CD4-positive, alpha-beta T cell (primary cell): ENCODE results near the gene GSG1L. TPM values are rescaled to one million over a fixed set of nuclear protein-coding genes. Genes with fewer than 3 reads are reported as not detected.

ENCODE experiments used
- ATAC-seq: fragments of 200-7000 bp; cut with Tn5 transposase; one replicate; pipeline ENCODE4 v1.10.0; 2022; ENCODE audit warnings: mild to moderate bottlenecking; ENCODE audit not compliant: poor library complexity
- CTCF ChIA-PET: fragments of 350-600 bp; sonication (Branson Sonifier 250); formaldehyde crosslinking; loops from one replicate; lab custom pipeline; 2021; ENCODE audit warnings: antibody characterized with exemption, inconsistent platforms; lab: Charles Lee
- POLR2A ChIA-PET: fragments of 350-600 bp; sonication (Branson Sonifier 250); formaldehyde crosslinking; loops from one replicate; lab custom pipeline; 2021; ENCODE audit warnings: antibody characterized with exemption, inconsistent platforms; lab: Charles Lee
- DNase-seq, 14 experiments: peaks; one replicate each; pipeline ENCODE4 v3.0.0-alpha.2; 2013 to 2020; ENCODE audit warnings: mixed read lengths in 2 of 14
- H3K27ac ChIP-seq, 2 donors: one replicate each; pipeline versions ENCODE4 v1.5.1 to v1.7.0; 2013; ENCODE audit warnings: low read length in 2 of 2, low read depth in 1 of 2, mild to moderate bottlenecking in 1 of 2
- H3K27me3 ChIP-seq, 2 experiments: 1 replicate in 1 of 2; 2 replicates in 1 of 2; pipeline versions ENCODE4 v1.6.1 to v1.7.0; 2013; ENCODE audit warnings: low read length in 2 of 2, control low read depth in 1 of 2, mild to moderate bottlenecking in 1 of 2, moderate library complexity in 1 of 2; ENCODE audit not compliant: insufficient read depth in 2 of 2, control insufficient read depth in 1 of 2
- H3K36me3 ChIP-seq: one replicate; pipeline ENCODE4 v1.6.1; 2013; ENCODE audit warnings: low read length, control low read depth; ENCODE audit not compliant: insufficient read depth
- H3K4me1 ChIP-seq: one replicate; pipeline ENCODE4 v1.6.1; 2013; ENCODE audit warnings: low read length, control low read depth; ENCODE audit not compliant: insufficient read depth
- H3K4me3 ChIP-seq: one replicate; pipeline ENCODE4 v1.5.1; 2013; ENCODE audit warnings: mild to moderate bottlenecking, low read length, moderate library complexity
- H3K9me3 ChIP-seq, 2 experiments: 1 replicate in 1 of 2; 2 replicates in 1 of 2; pipeline versions ENCODE4 v1.6.1 to v1.7.0; 2013; ENCODE audit warnings: low read length in 2 of 2, mild to moderate bottlenecking in 2 of 2, control low read depth in 1 of 2, moderate library complexity in 1 of 2; ENCODE audit not compliant: control insufficient read depth in 1 of 2, insufficient read depth in 1 of 2
- H3K27ac Mint-ChIP-seq: one replicate; pipeline ENCODE4 v1.8.0; 2020; ENCODE audit warnings: mixed read lengths
- H3K27me3 Mint-ChIP-seq: one replicate; pipeline ENCODE4 v1.8.0; 2021; ENCODE audit warnings: mixed read lengths
- H3K36me3 Mint-ChIP-seq: one replicate; pipeline ENCODE4 v1.8.0; 2021; ENCODE audit warnings: low read depth, mixed read lengths
- H3K4me1 Mint-ChIP-seq: one replicate; pipeline ENCODE4 v1.8.0; 2021; ENCODE audit warnings: low read depth, mixed read lengths
- H3K4me3 Mint-ChIP-seq: one replicate; pipeline ENCODE4 v1.8.0; 2020; ENCODE audit warnings: mild to moderate bottlenecking, mixed read lengths
- H3K9me3 Mint-ChIP-seq: one replicate; pipeline ENCODE4 v1.8.0; 2020; ENCODE audit warnings: mixed read lengths
- intact Hi-C, 2 experiments: fragments of 100-400 bp; cut with DNase I in 1 of 2; cut with micrococcal nuclease in 1 of 2; formaldehyde crosslinking; loops; one replicate each; pipeline versions ENCODE4 v1.15.1 to v1.9.0; 2023 to 2025; cut with DNase I, micrococcal nuclease
- total RNA-seq, 174 experiments: library from RNA in 2 of 174; stranded (reverse) in 2 of 174; gene quantifications; one replicate each; pipeline ENCODE4 v1.2.3 and lab custom pipeline; 2021 to 2026
- TF ChIP-seq, protein P1 (sequence below): fragments of 200-600 bp; IDR thresholded peaks from one replicate; pipeline ENCODE4 v1.8.0; 2022; ENCODE audit warnings: antibody characterized with exemption, mild to moderate bottlenecking

The GSG1L gene
- total RNA-seq, 2 experiments from 2014 or later = not detected

DNA sequence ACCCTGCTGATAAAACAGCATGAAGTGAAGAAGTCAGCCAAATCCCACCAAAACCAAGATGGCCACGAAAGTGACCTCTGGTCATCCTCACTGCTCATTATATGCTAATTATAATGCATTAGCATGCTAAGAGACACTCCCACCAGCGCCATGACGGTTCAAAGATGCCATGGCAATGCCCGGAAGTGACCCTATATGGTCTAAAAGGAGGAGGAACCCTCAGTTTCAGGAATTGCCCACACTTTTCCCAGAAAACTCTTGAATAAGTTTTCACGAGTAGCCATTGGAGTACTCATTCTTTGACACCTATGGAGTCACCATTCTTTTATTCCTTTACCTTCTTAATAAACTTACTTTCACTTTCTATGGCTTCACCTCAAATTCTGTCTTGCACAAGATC, 44.3 kb downstream of the GSG1L start:
- no peak for DNase-seq
- intact Hi-C loops = no loop called here
- Histone ChIP-seq H3K4me1 (no peaks in the 10 kb centered on the region), H3K36me3 (no peaks in the 10 kb centered on the region), H3K9me3 (peaks cover 10 to 16% of the 10 kb centered on the region in 2 experiments), H3K27me3 (peaks cover 3 to 6% of the 10 kb centered on the region in 2 experiments), H3K4me3 (no peak overlapping the region), H3K27ac (no peak overlapping the region)
- ATAC-seq = no peak
- TF ChIP-seq, protein P1, sequence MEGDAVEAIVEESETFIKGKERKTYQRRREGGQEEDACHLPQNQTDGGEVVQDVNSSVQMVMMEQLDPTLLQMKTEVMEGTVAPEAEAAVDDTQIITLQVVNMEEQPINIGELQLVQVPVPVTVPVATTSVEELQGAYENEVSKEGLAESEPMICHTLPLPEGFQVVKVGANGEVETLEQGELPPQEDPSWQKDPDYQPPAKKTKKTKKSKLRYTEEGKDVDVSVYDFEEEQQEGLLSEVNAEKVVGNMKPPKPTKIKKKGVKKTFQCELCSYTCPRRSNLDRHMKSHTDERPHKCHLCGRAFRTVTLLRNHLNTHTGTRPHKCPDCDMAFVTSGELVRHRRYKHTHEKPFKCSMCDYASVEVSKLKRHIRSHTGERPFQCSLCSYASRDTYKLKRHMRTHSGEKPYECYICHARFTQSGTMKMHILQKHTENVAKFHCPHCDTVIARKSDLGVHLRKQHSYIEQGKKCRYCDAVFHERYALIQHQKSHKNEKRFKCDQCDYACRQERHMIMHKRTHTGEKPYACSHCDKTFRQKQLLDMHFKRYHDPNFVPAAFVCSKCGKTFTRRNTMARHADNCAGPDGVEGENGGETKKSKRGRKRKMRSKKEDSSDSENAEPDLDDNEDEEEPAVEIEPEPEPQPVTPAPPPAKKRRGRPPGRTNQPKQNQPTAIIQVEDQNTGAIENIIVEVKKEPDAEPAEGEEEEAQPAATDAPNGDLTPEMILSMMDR = no peak
- H3K27ac Mint-ChIP-seq = no peak overlapping the region
- ChIA-PET POLR2A (no interaction called here), CTCF (no interaction called here)
- H3K4me1 Mint-ChIP-seq = no peaks in the 10 kb centered on the region
- H3K36me3 Mint-ChIP-seq = no peaks in the 10 kb centered on the region
- H3K27me3 Mint-ChIP-seq = peaks cover 22% of the 10 kb centered on the region
- H3K4me3 Mint-ChIP-seq = no peak overlapping the region
- peaks cover 6% of the 10 kb centered on the region for H3K9me3 Mint-ChIP-seq

DNA sequence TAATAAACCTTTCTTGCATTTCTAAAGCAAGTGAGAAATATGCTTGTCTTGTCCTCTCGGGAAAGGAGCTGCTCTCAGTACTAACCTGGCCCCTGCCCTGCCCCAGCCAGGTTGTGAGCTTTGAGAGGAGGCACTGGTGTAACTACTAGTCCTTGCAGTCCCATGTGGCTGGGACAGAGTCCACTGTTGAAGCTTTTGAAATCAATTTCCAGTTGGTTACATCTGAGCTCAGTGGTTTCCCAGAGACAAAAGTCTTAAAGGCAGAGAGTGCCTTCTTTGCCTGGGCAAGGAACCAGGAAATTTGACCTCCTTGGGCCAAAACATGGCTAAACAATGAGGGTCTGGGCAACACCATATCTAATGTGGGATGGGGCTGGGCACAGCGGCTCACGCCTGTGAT, 48.7 kb downstream of the GSG1L start:
- Histone ChIP-seq H3K27ac (no peak overlapping the region), H3K36me3 (no peaks in the 10 kb centered on the region), H3K4me1 (no peaks in the 10 kb centered on the region), H3K27me3 (peaks cover 5 to 12% of the 10 kb centered on the region in 2 experiments), H3K4me3 (no peak overlapping the region), H3K9me3 (peaks cover 4 to 6% of the 10 kb centered on the region in 2 experiments)
- CTCF ChIA-PET = no interaction called here
- POLR2A ChIA-PET = no interaction called here
- DNase-seq (no peak), ATAC-seq (no peak)
- H3K4me3 Mint-ChIP-seq = no peak overlapping the region
- intact Hi-C loops = no loop called here
- H3K27ac Mint-ChIP-seq = no peak overlapping the region
- H3K36me3 Mint-ChIP-seq = no peaks in the 10 kb centered on the region
- H3K27me3 Mint-ChIP-seq = peaks cover 32% of the 10 kb centered on the region
- no peaks in the 10 kb centered on the region for H3K9me3 Mint-ChIP-seq
- TF ChIP-seq, protein P1 = no peak
- H3K4me1 Mint-ChIP-seq = no peaks in the 10 kb centered on the region

DNA sequence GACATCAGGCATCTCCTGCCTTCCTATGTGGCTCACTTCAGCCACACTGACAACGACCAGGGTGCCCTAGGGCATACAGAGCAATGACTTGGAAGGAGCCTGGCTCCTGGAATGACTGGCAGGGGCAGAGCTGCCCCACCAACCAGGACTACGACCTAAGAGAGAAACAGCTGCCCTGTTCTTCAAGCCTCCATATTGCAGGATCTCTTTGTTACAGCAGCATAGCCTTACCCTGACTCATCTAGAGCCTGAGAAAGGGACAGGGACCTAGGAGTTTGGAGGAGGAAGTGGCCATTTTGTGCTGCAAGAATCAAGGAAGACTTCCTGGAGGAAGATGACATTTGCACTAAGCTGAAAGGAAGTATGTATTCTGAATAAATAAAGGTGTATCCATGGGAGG, 49.6 kb downstream of the GSG1L start:
- H3K27me3 Mint-ChIP-seq = peaks cover 42% of the 10 kb centered on the region
- no peak overlapping the region for H3K4me3 ChIP-seq
- H3K36me3 Mint-ChIP-seq = no peaks in the 10 kb centered on the region

More for the DNA sequence above, 49.6 kb downstream of the GSG1L start:
- TF ChIP-seq, protein P1 = no peak
- Histone ChIP-seq H3K27ac (no peak overlapping the region), H3K36me3 (no peaks in the 10 kb centered on the region), H3K27me3 (peaks cover 5 to 12% of the 10 kb centered on the region in 2 experiments), H3K4me1 (no peaks in the 10 kb centered on the region), H3K9me3 (peaks cover 4 to 6% of the 10 kb centered on the region in 2 experiments)
- ATAC-seq (no peak), DNase-seq (no peak)
- Mint-ChIP-seq H3K4me1 (no peaks in the 10 kb centered on the region), H3K9me3 (no peaks in the 10 kb centered on the region), H3K27ac (no peak overlapping the region), H3K4me3 (no peak overlapping the region)
- POLR2A ChIA-PET = no interaction called here
- intact Hi-C loops = no loop called here
- CTCF ChIA-PET = no interaction called here
